GM11168 (cell line): ENCODE measurements around the gene ZNF672.

Source experiments
- in situ Hi-C: fragments of 300-500 bp; cut with MboI; formaldehyde crosslinking; loops from one replicate; pipeline ENCODE4 v1.12.0; 2022; ENCODE audit warnings: low sequenced_read_pairs; ENCODE audit not compliant: unreplicated experiment

The ZNF672 gene

DNA sequence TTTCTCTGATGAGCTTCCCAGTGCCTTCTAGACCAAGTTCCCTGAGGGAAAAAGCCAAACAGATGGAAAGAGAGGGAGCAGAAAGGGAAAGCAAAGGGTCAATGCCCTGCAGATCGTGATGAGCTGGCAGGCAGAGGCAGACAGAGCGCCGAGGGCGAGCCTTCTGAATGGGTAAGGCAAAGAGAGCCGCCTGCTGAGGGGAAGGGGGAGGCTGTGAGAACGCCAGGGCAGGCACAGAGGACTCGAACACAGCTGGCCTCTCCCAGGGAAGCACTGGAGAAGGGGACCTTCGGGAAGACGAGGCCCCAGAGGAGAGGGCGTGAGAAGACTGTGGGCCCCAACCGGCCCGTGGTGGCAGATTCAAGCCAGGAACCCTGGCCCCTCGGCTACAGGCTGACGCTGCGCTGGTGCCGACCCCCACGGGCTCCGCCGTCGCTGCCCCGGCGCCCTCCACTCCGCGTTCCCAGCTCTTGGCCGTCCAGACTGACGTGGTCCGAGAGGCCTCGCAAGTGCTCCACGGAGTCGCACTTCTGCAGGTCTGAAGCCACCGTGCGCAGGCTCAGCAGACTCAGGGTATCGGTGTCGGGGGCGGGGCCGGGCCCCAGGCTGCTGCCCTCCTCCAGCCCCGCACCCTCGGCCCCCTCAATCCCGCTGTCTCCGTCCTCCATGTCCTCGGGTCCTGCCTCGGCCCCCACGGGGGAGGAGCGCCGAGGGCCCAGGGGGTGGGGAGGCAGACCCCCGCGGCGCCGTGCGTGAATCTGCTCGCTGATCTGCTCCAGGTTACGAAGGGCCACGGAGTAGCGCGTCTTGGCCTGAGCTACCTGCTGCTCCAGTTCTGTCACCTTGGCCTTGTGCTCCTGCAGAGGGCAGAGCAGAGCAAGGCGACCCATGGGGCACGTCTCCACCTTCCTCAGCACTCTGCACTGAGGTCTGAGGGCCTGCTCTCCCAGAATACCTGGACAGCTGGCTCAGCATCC, 26.2 kb upstream of the ZNF672 start:
- in situ Hi-C loops: no loop called here

DNA sequence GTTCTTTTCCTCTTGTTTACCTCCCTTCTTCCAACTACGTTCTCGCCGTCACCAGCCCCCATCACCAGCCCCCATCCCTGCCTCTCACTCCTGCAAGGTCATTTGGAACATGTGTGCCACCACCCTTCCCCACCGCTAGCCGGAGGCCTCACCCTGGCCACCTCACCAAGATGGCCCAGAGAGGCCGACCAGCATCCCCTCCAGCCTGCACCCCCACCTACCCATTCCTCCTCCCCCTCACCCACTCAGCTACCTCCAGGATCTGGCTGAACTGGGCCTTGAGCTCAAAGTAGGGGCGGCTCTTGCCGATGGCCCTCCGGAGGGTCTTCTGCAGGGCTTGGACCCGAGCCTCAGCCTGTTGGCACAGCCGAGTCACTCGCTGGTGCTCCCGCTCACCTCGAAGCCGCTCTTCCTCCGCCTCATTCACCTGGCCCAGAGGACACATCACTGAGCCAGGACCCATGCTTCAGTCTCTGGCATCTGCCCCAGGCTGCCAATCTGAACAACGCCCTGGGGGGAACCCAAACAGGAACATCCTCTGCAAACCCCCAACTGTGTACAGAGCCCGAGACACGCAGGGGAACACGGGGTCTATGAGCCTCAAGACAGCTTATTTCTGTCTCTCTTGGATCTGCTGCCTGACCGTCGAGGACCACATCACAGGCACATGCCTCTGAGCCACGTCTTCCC, 25.1 kb upstream of the ZNF672 start:
- in situ Hi-C loops: no loop called here

DNA sequence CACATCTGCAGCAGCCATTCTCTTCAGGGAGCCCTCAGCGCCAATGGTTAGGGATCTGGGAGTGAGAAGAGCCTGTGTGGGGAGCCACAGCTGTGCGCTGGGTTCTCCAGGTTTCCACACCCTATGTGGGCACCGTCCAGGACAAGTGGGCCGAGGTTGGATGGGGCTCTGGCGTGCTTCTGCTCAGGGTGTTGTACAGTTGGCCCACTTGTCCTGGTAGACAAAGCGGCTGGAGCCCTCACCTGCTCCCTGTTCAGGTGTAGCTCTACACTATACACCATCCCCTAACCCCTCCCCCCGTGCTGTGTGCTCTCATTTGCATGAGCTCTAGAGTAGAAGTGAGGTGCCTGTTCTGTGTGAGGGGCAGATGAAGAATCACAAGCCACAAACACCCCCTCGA, 24.5 kb upstream of the ZNF672 start:
- in situ Hi-C loops: no loop called here

DNA sequence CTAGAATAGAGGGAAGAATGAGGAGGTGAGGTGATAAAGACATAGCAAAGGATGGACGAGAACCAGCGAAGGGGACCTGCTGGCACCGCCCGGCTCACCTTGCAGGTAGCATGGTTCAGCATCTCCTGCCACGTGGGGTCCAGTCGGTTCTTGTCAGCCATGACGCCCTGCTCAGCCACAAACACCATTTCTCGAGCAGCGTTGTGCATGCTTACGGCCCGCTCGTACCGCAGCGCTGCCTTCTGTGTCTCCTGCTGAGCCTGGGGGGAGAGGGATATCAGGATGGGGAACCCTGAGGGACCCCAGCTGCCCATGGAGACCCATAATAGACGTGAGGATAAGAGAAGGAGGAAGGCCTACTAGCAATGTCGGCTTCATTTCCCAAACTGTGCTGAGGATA, 23.7 kb upstream of the ZNF672 start:
- in situ Hi-C loops: no loop called here

DNA sequence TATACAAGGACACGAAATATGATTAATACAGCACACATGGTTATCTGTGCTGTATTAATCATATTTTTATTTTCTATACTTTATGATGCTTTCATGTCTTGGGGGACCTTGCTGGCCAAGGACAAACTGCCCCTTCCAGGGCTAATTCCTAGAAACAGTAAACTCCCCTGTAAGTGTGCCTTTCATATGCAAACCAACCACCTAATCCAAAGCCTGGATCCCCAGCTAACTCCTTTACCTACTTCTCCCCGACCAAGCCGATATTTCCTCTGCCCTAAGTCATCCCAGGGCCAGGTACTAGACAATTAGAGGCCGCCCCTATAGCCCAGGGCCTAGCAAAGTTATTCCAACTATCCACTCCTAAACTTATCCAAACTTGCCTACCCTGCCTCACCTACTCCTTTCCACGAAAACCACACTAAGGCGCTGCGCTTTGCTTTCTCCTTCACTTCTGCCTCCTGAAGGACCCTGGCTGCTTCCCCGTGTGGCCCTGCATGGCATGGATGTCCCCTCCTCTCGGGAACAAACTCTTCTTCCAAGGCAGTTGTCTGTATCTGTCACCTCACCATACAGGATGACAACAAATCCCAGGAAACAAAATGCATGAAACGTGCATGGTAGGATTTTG, 22.5 kb upstream of the ZNF672 start:
- in situ Hi-C loops: no loop called here

DNA sequence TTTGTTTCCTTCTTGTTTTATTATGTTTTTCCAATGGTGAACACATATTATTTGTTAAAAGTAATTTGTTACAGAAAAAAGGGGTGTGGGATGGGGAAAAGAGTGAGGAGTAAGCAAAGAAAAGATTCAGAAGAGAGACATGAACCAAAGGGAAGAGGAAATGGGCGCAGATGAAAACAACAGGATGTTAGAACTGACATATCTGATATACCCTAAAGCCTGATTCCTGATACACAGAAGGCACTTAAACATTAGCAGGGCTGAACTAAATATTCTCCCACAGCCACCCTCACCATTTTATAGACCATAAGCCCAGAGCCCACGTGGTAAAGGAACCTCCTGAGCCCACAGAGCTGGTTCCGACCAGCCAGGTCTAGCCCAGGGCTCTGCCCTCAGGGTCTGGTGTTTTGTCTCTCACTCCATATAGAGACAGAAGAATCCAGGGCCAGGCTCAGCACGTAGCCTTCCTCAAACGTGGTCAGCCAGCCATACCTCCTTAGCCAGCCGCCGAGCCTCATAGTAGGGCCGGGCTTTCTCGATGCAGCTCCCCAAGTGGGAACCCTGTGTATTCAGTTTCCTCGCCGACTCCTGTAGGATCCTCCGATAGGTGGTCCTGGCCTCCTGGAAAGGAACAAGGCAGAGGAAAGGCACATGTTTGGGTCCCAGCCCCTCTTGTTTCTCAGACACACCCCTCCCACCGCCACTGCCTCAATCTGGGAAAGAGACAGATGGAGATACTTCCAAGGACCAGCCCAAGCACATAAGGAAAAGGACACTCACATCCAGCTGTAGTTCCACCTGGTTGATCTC, 21.8 kb upstream of the ZNF672 start:
- in situ Hi-C loops: no loop called here

DNA sequence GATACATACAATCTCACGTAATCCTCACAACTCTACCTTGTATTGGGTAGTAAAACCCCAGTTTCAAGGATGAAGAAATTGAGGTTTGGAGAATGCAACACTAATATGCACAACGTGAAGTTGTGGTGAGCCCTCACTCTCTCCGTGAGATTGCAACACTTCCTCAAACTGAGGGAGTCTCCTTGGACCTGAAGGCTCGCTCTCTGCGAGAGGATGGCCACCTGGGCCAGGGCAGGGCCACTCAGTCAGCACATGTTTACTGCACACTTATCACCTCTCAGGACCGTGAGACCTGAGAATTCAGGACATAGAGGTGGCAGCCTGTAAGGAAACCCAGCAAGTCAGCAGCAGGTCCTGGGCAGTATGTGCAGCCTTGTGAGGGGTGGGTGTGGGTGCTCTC, 21.0 kb upstream of the ZNF672 start:
- in situ Hi-C loops: no loop called here

DNA sequence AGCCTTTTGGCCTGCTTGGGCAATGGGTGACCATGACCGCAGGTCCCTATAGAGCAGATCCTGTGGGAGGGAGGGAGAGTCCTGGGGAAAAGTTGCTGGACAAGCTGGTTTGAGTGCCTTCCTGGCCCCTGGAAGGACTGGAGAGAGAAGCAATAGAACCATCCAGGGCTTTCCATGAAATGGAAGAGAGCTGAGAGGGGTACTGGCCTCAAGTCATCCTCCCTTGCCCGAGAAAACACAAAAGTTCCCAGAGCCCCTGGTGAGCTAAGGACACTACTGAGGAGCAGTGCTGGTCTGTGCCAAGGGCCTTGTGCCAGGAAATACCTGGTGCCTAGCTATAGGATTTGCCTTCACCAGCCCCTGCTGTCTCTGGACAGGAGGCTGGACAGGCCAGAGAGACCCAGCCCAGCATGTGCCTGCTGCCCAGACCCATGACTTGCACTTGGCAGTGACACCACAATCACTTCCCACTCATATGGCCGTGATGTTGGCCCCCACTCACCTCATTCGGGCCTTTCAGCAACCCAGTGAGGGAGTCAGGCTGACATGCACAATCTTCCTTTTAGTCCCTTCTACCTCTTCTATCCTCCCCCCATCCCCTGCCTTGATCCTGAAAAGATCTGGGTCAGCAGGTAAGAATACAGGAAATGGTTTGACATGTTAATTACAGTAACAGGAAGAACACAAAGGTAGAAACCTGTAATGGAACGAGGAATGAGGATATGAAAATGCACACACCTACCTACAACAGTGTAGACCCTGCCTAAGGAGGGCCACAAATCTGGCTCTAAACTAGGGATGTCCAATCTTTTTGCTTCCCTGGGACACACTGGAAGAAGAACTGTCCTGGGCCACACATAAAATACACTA, 19.3 kb upstream of the ZNF672 start:
- in situ Hi-C loops: no loop called here

DNA sequence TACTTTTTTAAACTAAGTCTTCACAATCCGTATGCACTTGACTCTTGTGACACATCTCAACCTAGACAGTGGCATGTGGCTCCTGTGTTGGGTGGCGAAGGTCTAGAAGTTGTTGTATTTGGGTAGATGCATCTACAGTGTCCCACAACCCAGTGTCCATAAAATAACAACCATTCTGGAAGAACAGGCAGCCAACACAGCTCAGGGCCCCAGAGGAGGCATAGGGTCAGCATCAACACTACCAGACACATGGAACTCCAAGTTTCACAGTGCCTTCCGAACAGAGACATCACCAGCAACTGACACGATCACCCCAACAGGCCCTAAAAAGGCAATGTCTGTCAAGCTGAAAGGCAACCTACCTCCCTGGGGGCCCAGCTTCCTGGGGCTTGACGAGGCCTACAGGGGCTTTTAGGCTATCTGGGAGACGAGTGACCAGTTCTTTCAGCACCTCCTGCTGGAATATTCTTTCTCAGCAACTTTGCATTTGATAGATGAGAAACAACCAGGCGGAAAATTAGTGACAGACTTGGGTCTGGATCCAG, 17.9 kb upstream of the ZNF672 start:
- in situ Hi-C loops: no loop called here

DNA sequence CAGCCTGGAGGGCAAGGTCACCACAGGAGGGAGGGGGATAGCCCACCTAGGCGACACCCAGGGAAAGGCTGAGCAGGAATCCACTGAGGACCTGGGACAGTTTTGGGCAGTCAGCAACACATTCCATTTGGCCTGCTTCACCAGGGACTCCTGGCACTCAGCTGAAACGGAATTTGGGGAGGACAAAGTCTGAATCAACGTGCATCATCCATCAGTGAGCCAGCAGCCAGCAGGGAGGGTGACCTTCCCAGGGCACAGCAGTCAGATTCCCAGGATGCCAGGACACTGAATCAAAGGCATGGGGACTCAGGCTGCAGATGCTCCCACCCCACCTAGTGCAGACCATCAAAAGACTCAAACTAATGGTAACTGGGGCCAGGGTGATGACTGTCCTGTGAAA, 16.9 kb upstream of the ZNF672 start:
- in situ Hi-C loops: no loop called here

DNA sequence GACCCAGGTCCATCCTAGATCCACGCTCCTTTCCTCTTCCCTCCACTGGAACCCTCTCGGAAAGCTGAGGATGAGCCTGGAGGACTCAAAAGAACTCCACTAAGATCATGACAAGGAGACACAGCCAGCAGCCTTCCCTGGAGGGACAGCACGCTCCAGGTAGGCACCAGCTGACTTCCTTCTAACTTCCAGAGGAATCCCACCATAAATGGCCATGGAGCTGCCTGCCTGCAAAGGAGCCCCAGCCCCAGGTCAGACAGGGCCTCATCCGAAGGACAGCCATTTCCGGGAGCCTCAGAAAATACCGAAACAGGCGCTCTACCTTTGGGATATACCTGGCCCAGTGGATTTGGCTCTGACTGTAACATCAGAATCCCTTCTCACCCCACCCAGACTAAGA, 16.4 kb upstream of the ZNF672 start:
- in situ Hi-C loops: no loop called here

DNA sequence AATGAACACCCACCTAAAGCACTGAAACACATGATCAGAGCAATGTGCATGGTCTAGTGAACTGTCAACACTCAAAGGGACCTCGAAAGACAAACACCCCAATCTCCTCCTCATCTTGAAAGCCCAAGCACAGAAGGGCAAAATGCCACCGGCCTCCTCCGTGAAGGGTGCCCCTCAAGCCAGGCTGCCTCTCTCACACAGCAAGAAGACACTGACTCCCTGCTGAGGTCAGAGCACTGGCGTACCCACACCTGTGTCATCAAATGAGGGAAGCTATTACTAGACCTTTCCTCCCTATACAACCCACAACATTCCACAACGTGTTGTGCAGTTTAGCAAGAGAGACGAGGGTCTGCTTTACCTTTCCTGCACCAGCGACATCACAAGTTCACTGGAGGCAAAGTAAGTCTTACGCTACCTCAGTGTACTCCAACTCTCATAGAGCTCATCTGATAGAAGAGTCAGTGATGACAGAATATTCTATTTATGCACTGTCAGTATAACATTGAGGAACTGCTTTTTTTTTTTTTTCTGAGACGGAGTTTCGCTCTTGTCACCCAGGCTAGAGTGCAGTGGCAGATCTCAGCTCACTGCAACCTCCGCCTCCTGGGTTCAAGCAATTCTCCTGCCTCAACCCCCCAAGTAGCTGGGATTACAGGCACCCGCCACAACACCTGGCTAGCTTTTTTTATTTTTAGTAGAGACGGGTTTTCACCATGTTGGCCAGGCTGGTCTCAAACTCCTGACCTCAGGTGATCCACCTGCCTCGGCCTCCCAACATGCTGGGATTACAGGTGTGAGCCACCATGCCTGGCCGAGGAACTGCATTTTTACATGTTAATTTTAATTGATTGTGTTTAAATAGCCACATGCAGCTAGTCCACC, 15.6 kb upstream of the ZNF672 start:
- in situ Hi-C loops: no loop called here

DNA sequence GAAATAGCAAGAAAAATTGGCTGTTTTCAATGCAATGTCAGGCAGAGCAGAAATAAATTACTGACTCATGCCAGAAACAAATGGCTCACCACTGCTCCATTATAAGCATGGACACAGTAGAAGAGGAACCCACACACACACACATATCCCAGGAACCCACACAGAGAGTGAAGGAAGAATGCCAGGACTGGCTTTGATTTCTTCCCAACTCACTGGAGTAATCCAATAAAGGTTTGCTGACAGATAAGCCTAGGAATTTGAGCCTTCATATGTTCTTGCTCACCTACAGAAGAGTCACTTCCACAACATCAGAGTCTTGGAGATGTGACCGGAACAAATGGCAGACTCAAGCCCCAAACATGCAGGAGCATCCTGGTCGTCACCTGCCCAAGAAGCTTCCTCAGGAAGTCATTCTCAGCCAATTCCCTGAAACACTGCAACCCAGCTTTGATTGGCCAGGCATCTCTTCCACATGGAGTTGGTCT, 14.5 kb upstream of the ZNF672 start:
- in situ Hi-C loops: no loop called here

DNA sequence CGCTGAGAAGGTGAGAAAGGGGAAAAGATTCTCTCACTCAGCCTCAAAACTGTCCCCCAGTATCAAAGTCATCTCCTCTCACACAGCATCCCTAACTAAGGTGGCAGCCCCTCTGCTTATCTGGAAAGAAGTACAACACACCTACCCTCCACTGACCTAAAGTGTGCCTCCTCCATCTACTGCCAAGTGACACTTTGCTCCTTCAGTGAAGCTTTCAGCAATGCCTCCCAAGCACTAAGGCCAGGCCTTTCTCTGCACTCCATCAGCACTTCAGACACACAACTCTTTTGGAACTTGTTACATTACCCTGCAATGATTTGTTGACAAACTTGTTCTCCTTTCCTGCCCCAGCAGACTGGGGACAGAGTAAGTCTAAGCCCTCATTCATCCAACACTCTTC, 13.7 kb upstream of the ZNF672 start:
- in situ Hi-C loops: no loop called here

DNA sequence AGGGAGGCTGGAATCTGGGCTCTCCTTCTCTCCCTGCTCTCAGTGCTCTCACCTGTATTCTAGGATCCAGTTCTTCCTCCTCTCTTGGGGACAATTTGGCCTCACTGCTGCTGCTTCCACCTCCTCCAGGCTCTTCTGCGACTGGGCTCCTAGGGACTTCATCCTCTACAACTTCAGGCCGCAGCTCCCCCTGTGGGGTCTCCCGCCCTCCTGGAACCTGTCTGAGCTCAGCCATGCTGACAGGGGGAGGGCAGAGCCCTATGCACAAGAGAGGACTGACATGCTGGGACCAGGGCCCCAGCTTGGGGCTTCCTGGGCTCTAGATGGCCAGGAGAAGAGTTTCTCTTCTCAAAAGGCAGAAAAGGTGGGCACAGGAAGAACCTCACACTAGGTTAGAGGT, 13.3 kb upstream of the ZNF672 start:
- in situ Hi-C loops: no loop called here

DNA sequence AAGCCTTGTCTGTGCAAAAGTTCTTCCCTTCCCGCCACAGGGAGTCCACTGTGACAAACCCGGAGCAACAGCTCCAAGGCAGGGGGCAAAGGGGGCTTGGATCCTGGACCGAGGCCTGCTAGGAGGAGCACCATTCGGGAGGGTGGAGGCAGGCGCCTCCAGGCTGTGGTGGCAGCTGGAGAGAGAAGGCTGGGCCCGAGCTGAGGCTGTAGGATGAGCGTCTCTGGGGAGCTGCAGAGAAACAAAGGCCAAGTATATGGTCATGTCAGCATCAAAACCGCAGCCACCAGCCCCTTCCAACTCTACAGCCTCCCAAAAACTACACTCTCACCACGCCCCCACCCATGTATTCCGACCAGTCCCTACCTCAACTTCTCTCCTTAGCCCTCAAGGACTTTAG, 12.9 kb upstream of the ZNF672 start:
- in situ Hi-C loops: no loop called here

DNA sequence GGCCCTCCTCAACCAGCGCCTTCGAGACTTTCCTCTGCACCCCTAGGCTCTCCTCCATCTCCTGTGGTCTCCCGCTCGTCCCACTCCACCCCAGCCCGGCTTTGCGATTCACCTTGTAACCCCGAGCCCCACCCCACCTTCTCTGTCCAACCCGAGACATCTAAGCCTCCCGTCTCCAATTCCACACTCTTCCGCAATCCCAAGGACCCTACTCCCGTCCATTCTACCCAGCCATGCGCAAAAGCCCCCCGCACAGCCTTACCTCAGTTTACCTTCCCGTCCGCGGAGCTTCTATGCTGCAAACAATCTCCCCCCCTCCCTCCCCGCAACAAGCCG, 12.5 kb upstream of the ZNF672 start:
- in situ Hi-C loops: no loop called here
